Suprapubic skin (tissue), 4 donors: ENCODE data around the gene FBXL20. TPM values are rescaled to one million over a fixed set of nuclear protein-coding genes. Genes with fewer than 3 reads are reported as not detected.
A peak's percentile ranks its signal among the peaks of the same experiment; 100 is the strongest.
"Not testable (repeated sequence)": the region's sequence is repeated elsewhere in the genome, so short reads cannot be mapped to it uniquely, and the experiment has no call there.

Source experiments
- DNase-seq, 2 donors: peaks; one replicate each; pipeline ENCODE4 v3.0.0-alpha.2; 2019; ENCODE audit warnings: low spot score in 2 of 2
- H3K27ac ChIP-seq: fragments of 200-600 bp; sonication (generic); one replicate; pipeline ENCODE4 v1.5.1; 2019
- H3K27me3 ChIP-seq: fragments of 200-600 bp; sonication (generic); one replicate; pipeline ENCODE4 v1.5.1; 2019
- H3K36me3 ChIP-seq: fragments of 200-600 bp; sonication (generic); one replicate; pipeline ENCODE4 v1.5.1; 2019
- H3K4me1 ChIP-seq: fragments of 200-600 bp; sonication (generic); one replicate; pipeline ENCODE4 v1.5.1; 2019
- H3K4me3 ChIP-seq: fragments of 200-600 bp; sonication (generic); one replicate; pipeline ENCODE4 v1.5.1; 2019; ENCODE audit warnings: mild to moderate bottlenecking
- H3K9me3 ChIP-seq: fragments of 200-600 bp; sonication (generic); one replicate; pipeline ENCODE4 v1.5.1; 2019
- CTCF ChIP-seq, 2 donors: fragments of 200-600 bp in 1 of 2; fragments of 450-650 bp in 1 of 2; sonication (generic) in 1 of 2; IDR thresholded peaks; one replicate each; pipeline ENCODE4 v1.5.1; 2016 to 2019; ENCODE audit warnings: antibody characterized with exemption in 2 of 2, mild to moderate bottlenecking in 1 of 2, moderate library complexity in 1 of 2
- EP300 ChIP-seq: sonication (generic); formaldehyde crosslinking; IDR thresholded peaks from one replicate; pipeline ENCODE4 v1.6.1; 2017; ENCODE audit warnings: antibody characterized with exemption
- POLR2A ChIP-seq, 2 donors: fragments of 450-650 bp; IDR thresholded peaks; one replicate each; pipeline ENCODE4 v1.6.1; 2017; ENCODE audit warnings: antibody characterized with exemption in 2 of 2, mild to moderate bottlenecking in 2 of 2, moderate library complexity in 2 of 2
- POLR2AphosphoS5 ChIP-seq, 3 donors: sonication (generic); formaldehyde crosslinking; IDR thresholded peaks; one replicate each; pipeline ENCODE4 v1.6.1; 2017; ENCODE audit warnings: antibody characterized with exemption in 3 of 3
- WGBS: methylation state at CpG from one replicate; pipeline ENCODE4 v1.1.5; 2018; 5-methylcytosine and 5-hydroxymethylcytosine counted together
- total RNA-seq, 4 donors: library from RNA; depleted of rRNA; stranded (reverse); fragments of >200 nt; gene quantifications; one replicate each; pipeline ENCODE4 v1.1.0, GENCODE V29; 2016

FBXL20 gene
- total RNA-seq, 4 donors from 2014 or later, result 21.0 to 40.7 (median 26.4) TPM

DNA sequence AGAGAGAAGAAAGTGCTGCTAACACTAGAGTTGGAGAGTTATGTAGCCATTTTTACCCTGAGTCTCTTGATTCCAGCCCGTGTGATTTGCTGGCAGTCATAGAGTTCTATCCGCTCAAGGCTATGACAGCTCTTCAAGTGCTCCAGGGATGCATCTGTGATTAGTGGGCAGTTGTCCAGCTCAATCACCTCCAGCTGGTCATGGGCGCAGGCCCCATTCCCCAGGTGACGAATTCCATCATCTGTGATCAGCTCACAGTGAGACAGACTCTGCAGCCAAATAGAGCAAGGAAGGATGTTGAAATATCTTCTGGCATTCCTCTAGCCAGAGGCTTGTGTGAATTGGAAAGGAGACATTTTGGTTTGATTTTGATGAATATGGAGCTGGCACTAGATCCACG, 137.3 kb downstream of the FBXL20 start:
- no peak for DNase-seq
- H3K9me3 ChIP-seq, result no peaks in the 10 kb centered on the region
- no peak overlapping the region for H3K27ac ChIP-seq
- no peaks in the 10 kb centered on the region for H3K27me3 ChIP-seq
- H3K36me3 ChIP-seq, result peaks cover 90% of the 10 kb centered on the region
- no peak for TF ChIP-seq POLR2A (IDR thresholded peaks at IDR 0.05)
- no peak for TF ChIP-seq POLR2AphosphoS5 (IDR thresholded peaks at IDR 0.05)
- no peak for TF ChIP-seq EP300
- WGBS, result 80% methylated on average over 5 of the region's 5 CpGs
- H3K4me3 ChIP-seq, result no peak overlapping the region
- no peaks in the 10 kb centered on the region for H3K4me1 ChIP-seq

GRCh38 chr17:39261286-39261685, 140.1 kb downstream of the FBXL20 start:
- H3K9me3 ChIP-seq, result no peaks in the 10 kb centered on the region
- H3K27me3 ChIP-seq, result no peaks in the 10 kb centered on the region
- no peak for DNase-seq
- TF ChIP-seq POLR2A (IDR thresholded peaks at IDR 0.05) (no peak), POLR2AphosphoS5 (IDR thresholded peaks at IDR 0.05) (no peak), EP300 (no peak), CTCF (IDR thresholded peaks at IDR 0.05) (no peak)
- no peak overlapping the region for H3K4me3 ChIP-seq
- peaks cover 96% of the 10 kb centered on the region for H3K36me3 ChIP-seq
- no peaks in the 10 kb centered on the region for H3K4me1 ChIP-seq
- WGBS, result 78% methylated on average over 7 of the region's 7 CpGs
- H3K27ac ChIP-seq, result no peak overlapping the region

DNA sequence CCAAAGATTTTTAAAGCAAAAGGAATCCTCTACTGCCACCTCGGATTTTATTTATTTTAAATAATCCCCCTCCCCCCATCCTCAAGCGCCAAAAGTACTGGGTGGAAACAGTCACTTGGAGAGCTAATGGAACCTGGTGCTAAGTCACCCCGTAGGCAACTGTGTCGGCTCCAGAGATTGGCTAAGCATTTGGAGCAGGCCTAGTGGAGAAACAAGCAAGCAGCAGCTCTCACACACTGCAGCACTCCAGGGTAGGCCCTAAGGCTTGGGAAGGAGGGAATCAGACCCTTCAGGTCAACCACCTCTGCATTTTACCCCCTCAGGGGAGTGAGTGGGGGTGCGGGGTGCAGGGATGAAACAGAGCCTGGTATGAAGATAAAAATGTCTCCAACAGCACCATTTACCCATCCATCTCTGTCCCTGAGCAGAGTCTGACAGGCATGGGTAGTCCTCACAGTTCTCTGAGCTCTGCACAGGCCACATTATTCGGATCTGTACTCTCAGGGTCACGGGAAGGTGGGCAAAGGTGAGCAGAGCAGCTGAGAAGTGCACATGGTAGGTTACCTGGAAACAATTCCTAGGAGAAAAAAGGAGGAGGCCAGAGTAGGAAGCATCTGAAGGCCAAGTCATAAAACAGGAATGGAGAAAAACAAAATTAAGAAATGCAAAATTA, 148.5 kb downstream of the FBXL20 start:
- H3K27ac ChIP-seq, result no peak overlapping the region
- no peaks in the 10 kb centered on the region for H3K27me3 ChIP-seq
- no peaks in the 10 kb centered on the region for H3K4me1 ChIP-seq
- no peaks in the 10 kb centered on the region for H3K9me3 ChIP-seq
- TF ChIP-seq POLR2A (IDR thresholded peaks at IDR 0.05), result no peak
- no peak for TF ChIP-seq POLR2AphosphoS5 (IDR thresholded peaks at IDR 0.05)
- TF ChIP-seq EP300, result no peak
- TF ChIP-seq CTCF (IDR thresholded peaks at IDR 0.05), result no peak
- no peak overlapping the region for H3K4me3 ChIP-seq
- H3K36me3 ChIP-seq, result peaks cover 38% of the 10 kb centered on the region
- DNase-seq, result no peak
- 79% methylated on average over 7 of the region's 7 CpGs for whole genome bisulfite sequencing

DNA sequence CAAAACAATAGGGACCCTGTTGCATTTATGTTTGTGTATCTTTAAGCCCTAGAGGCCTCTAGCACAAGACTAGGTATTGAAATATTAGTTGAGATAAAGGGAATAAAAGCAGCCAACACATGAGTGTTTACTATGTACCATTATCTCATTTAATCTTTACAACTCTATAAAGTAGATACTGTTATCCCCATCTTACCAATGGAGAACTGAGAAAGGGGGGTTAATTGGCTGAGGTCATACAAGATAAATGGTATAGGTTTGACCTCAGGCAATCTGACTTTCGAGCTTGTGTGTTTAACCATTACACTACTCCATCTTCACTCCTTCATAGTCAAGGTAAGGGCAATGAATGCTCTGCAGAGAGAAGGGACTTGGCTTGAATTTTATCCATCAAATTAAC, 149.4 kb downstream of the FBXL20 start:
- DNase-seq, result no peak
- 77% methylated on average over 1 of the region's 1 CpG for WGBS
- H3K4me3 ChIP-seq, result no peak overlapping the region
- H3K9me3 ChIP-seq, result no peaks in the 10 kb centered on the region
- TF ChIP-seq POLR2A (IDR thresholded peaks at IDR 0.05), result no peak
- no peak for TF ChIP-seq CTCF (IDR thresholded peaks at IDR 0.05)
- TF ChIP-seq POLR2AphosphoS5 (IDR thresholded peaks at IDR 0.05), result no peak
- no peak for TF ChIP-seq EP300
- H3K27me3 ChIP-seq, result no peaks in the 10 kb centered on the region
- H3K27ac ChIP-seq, result no peak overlapping the region
- H3K36me3 ChIP-seq, result peaks cover 29% of the 10 kb centered on the region
- no peaks in the 10 kb centered on the region for H3K4me1 ChIP-seq

- not testable (repeated sequence) for H3K4me1 ChIP-seq, H3K27ac ChIP-seq, H3K9me3 ChIP-seq, H3K4me3 ChIP-seq, H3K27me3 ChIP-seq
- H3K36me3 ChIP-seq, result peaks cover 19% of the 10 kb centered on the region
- DNase-seq, result peak in 1 of 2 donors; percentile 55
- WGBS, result 93% methylated on average over 12 of the region's 12 CpGs
Measured at GRCh38 chr17:39250076-39250475, 151.3 kb downstream of the FBXL20 start.

GRCh38 chr17:39246274-39246673, 155.2 kb downstream of the FBXL20 start:
- Histone ChIP-seq H3K27me3 (no peaks in the 10 kb centered on the region), H3K9me3 (no peaks in the 10 kb centered on the region), H3K27ac (no peak overlapping the region), H3K36me3 (no peaks in the 10 kb centered on the region), H3K4me3 (no peak overlapping the region), H3K4me1 (peaks cover 11% of the 10 kb centered on the region)
- WGBS, result 51% methylated on average over 3 of the region's 3 CpGs
- DNase-seq, result no peak
- TF ChIP-seq POLR2AphosphoS5 (IDR thresholded peaks at IDR 0.05), result no peak
- no peak for TF ChIP-seq CTCF (IDR thresholded peaks at IDR 0.05)
- TF ChIP-seq EP300, result no peak
- no peak for TF ChIP-seq POLR2A (IDR thresholded peaks at IDR 0.05)
